HG03139 (cell line): ENCODE data around the gene ZSWIM1.
"Not testable (repeated sequence)": the region's sequence is repeated elsewhere in the genome, so short reads cannot be mapped to it uniquely, and the experiment has no call there.

ENCODE experiments used
- ATAC-seq: cut with Tn5 transposase; IDR thresholded peaks from one replicate; pipeline ENCODE4 v1.9.1; 2021; ENCODE audit not compliant: unreplicated experiment

ZSWIM1 gene

GRCh38 chr20:45925821-45926506, 44.9 kb downstream of the ZSWIM1 start:
- ATAC-seq: no peak

GRCh38 chr20:45926731-45927070, 45.7 kb downstream of the ZSWIM1 start:
- no peak for ATAC-seq

GRCh38 chr20:45927071-45927878, 46.2 kb downstream of the ZSWIM1 start:
- no peak for ATAC-seq

GRCh38 chr20:45931680-45932079, 50.7 kb downstream of the ZSWIM1 start:
- ATAC-seq: not testable (repeated sequence)

GRCh38 chr20:45933266-45934045, 52.4 kb downstream of the ZSWIM1 start:
- ATAC-seq: no peak

- ATAC-seq: peak; percentile 7
These were observed 53.1 kb downstream of the ZSWIM1 start for GRCh38 chr20:45934046-45934585.
